ENCODE results near the gene CTNS.

DNA sequence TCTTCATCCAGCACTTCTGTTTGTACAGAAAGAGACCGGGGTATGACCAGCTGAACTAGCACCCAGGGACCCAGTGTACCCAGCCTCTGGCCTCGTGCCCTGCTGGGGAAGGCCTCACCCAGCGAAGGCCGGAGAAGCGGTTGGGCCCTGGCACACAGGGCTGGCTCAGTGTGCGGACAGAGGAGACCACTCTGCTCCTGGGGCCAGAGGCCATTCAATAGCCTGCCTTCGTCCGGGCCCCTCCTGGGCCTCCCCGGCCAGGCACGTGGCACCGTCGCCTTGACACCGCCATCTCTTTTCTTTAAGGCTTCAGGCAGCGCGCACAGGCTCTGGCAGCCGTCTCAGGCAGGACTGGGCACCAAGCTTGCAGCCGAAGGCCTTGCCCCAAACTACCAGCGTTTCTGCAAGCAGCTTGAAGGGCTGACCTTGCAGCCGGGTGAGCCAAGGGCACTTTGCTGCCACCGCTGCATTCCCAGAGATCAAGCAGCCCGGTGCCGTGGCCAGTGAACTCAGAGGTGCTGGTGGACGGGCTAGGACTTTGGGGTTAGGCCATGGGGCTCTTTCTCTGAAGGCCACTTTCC lies 23.8 kb downstream of the CTNS start:
- TF ChIP-seq SP2 (CRISPR knock-in tag; IDR thresholded peaks at IDR 0.05) (no peak), KLF13 (CRISPR knock-in tag; IDR thresholded peaks at IDR 0.05) (no peak), TRIM24 (CRISPR knock-in tag; IDR thresholded peaks at IDR 0.05) (no peak), CREB1 (IDR thresholded peaks at IDR 0.05) (no peak), CREB1 (CRISPR knock-in tag; IDR thresholded peaks at IDR 0.05) (no peak), SUZ12 (IDR thresholded peaks at IDR 0.05; ENCODE audit: low read depth, low read length) (no peak), MAZ (IDR thresholded peaks at IDR 0.05; ENCODE audit: borderline replicate concordance, low read depth, low read length) (no peak), MAZ (CRISPR knock-in tag; IDR thresholded peaks at IDR 0.05; ENCODE audit: low read depth) (no peak), JUNB (CRISPR knock-in tag; IDR thresholded peaks at IDR 0.05; ENCODE audit: borderline replicate concordance) (no peak), ZNF883 (CRISPR knock-in tag; IDR thresholded peaks at IDR 0.05; ENCODE audit: not compliant biosample characterization) (no peak), CHD4 (IDR thresholded peaks at IDR 0.05; ENCODE audit: borderline replicate concordance, low read length) (no peak), KDM4B (CRISPR knock-in tag; IDR thresholded peaks at IDR 0.05) (no peak), SALL2 (CRISPR knock-in tag; IDR thresholded peaks at IDR 0.05) (no peak), ZFP36L2 (CRISPR knock-in tag; IDR thresholded peaks at IDR 0.05) (no peak)
- TF ChIP-seq, protein P1, sequence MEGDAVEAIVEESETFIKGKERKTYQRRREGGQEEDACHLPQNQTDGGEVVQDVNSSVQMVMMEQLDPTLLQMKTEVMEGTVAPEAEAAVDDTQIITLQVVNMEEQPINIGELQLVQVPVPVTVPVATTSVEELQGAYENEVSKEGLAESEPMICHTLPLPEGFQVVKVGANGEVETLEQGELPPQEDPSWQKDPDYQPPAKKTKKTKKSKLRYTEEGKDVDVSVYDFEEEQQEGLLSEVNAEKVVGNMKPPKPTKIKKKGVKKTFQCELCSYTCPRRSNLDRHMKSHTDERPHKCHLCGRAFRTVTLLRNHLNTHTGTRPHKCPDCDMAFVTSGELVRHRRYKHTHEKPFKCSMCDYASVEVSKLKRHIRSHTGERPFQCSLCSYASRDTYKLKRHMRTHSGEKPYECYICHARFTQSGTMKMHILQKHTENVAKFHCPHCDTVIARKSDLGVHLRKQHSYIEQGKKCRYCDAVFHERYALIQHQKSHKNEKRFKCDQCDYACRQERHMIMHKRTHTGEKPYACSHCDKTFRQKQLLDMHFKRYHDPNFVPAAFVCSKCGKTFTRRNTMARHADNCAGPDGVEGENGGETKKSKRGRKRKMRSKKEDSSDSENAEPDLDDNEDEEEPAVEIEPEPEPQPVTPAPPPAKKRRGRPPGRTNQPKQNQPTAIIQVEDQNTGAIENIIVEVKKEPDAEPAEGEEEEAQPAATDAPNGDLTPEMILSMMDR (CRISPR knock-in tag; IDR thresholded peaks at IDR 0.05) = no peak
- TF ChIP-seq, protein P2, sequence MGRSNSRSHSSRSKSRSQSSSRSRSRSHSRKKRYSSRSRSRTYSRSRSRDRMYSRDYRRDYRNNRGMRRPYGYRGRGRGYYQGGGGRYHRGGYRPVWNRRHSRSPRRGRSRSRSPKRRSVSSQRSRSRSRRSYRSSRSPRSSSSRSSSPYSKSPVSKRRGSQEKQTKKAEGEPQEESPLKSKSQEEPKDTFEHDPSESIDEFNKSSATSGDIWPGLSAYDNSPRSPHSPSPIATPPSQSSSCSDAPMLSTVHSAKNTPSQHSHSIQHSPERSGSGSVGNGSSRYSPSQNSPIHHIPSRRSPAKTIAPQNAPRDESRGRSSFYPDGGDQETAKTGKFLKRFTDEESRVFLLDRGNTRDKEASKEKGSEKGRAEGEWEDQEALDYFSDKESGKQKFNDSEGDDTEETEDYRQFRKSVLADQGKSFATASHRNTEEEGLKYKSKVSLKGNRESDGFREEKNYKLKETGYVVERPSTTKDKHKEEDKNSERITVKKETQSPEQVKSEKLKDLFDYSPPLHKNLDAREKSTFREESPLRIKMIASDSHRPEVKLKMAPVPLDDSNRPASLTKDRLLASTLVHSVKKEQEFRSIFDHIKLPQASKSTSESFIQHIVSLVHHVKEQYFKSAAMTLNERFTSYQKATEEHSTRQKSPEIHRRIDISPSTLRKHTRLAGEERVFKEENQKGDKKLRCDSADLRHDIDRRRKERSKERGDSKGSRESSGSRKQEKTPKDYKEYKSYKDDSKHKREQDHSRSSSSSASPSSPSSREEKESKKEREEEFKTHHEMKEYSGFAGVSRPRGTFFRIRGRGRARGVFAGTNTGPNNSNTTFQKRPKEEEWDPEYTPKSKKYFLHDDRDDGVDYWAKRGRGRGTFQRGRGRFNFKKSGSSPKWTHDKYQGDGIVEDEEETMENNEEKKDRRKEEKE (IDR thresholded peaks at IDR 0.05) = no peak

Data from HepG2 (cell line).